Transverse colon (tissue), 4 donors: Measurements from ENCODE around the gene ZNF185. TPM values are rescaled to one million over a fixed set of nuclear protein-coding genes. Genes with fewer than 3 reads are reported as not detected.

Experiments used
- DNase-seq: peaks from one replicate; pipeline ENCODE4 v3.0.0-alpha.2; 2019
- H3K27ac ChIP-seq, 4 donors: fragments of 200-600 bp; sonication (generic); 2 replicates each; pipeline ENCODE4 v1.5.1; 2016 to 2018; ENCODE audit warnings: inconsistent platforms in 4 of 4
- H3K27me3 ChIP-seq: fragments of 200-600 bp; sonication (generic); 2 replicates; pipeline ENCODE4 v1.5.1; 2017; ENCODE audit warnings: inconsistent platforms
- H3K36me3 ChIP-seq, 4 donors: fragments of 200-600 bp; sonication (generic); 2 replicates each; pipeline ENCODE4 v1.5.1; 2017 to 2019; ENCODE audit warnings: inconsistent platforms in 4 of 4
- H3K4me1 ChIP-seq, 4 donors: fragments of 200-600 bp; sonication (generic); 2 replicates each; pipeline ENCODE4 v1.5.1; 2017 to 2020; ENCODE audit warnings: inconsistent platforms in 4 of 4
- H3K4me3 ChIP-seq, 4 donors: fragments of 200-600 bp; sonication (generic); 1 replicate in 1 of 4; 2 replicates in 3 of 4; pipeline versions ENCODE4 v1.5.1 to v1.6.1; 2017 to 2019; ENCODE audit warnings: inconsistent platforms in 4 of 4
- H3K9me3 ChIP-seq, 2 donors: fragments of 200-600 bp; sonication (generic); 2 replicates each; pipeline ENCODE4 v1.5.1; 2017 to 2019; ENCODE audit warnings: inconsistent platforms in 2 of 2
- EP300 ChIP-seq: sonication (generic); formaldehyde crosslinking; IDR thresholded peaks from one replicate; pipeline ENCODE4 v1.6.1; 2017; ENCODE audit warnings: antibody characterized with exemption, low read depth
- POLR2A ChIP-seq: fragments of 450-650 bp; IDR thresholded peaks from one replicate; pipeline ENCODE4 v1.6.1; 2016; ENCODE audit warnings: antibody characterized with exemption, mild to moderate bottlenecking, moderate library complexity
- POLR2AphosphoS5 ChIP-seq, 3 donors: sonication (generic); formaldehyde crosslinking; IDR thresholded peaks; one replicate each; pipeline ENCODE4 v1.6.1; 2016; ENCODE audit warnings: antibody characterized with exemption in 3 of 3
- WGBS, 2 donors: methylation state at CpG; one replicate each; pipeline ENCODE4 v1.1.5; 2018; ENCODE audit warnings: low coverage in 1 of 2; 5-methylcytosine and 5-hydroxymethylcytosine counted together
- in situ Hi-C, 4 donors: fragments of 200-750 bp; cut with MboI; loops; one replicate each; pipeline versions ENCODE4 v1.15.0 to v1.15.1; 2017; ENCODE audit warnings: low sequenced_read_pairs in 3 of 4, low pct_ligation_motif_present in 1 of 4, low pct_unique_long_range_greater_than_20kb in 1 of 4
- intact Hi-C: fragments of 100-400 bp; cut with DNase I; formaldehyde crosslinking; loops from one replicate; pipeline ENCODE4 v1.15.1; 2023; ENCODE audit warnings: low total_unique reads
- total RNA-seq, 4 donors: library from RNA; depleted of rRNA; stranded (reverse); fragments of >200 nt; gene quantifications; one replicate each; pipeline ENCODE4 v1.1.0, GENCODE V29; 2016
- TF ChIP-seq, protein P1 (sequence below), 5 experiments: fragments of 200-600 bp in 3 of 5; fragments of 450-650 bp in 2 of 5; sonication (generic) in 3 of 5; IDR thresholded peaks; 1 replicate in 2 of 5; 2 replicates in 3 of 5; pipeline ENCODE4 v1.5.1; 2016 to 2017; ENCODE audit warnings: antibody characterized with exemption in 5 of 5, inconsistent platforms in 3 of 5, mild to moderate bottlenecking in 2 of 5, moderate library complexity in 1 of 5

The ZNF185 gene
- total RNA-seq, 4 donors from 2014 or later, result 0.40 to 4.1 (median 3.2) TPM; not detected in 1

DNA sequence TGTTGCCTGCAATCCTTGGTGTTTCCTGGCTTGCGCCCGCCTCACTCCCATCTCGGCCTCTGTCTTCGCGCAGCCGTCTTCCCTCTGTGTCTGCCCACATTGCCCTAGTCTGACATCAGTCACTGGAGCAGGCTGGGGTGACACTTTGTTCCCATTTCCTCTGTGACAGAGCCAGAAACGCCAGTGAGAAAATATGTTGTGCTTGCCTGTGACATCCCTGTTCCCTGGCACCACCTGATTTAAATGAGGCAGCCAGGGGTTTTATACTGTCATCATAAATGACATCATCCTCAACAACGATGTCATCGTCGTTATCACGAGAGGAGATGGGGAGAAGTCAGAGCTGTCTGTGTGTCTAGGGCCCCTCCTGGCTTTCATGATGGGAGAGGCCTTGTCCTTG lies 29.1 kb downstream of the ZNF185 start:
- H3K36me3 ChIP-seq, result no peaks in the 10 kb centered on the region
- DNase-seq, result no peak
- intact Hi-C loops, result no loop called here
- no peaks in the 10 kb centered on the region for H3K27me3 ChIP-seq
- no peak overlapping the region for H3K27ac ChIP-seq
- TF ChIP-seq POLR2A (no peak), EP300 (no peak), POLR2AphosphoS5 (IDR thresholded peaks at IDR 0.05) (no peak)
- TF ChIP-seq, protein P1, sequence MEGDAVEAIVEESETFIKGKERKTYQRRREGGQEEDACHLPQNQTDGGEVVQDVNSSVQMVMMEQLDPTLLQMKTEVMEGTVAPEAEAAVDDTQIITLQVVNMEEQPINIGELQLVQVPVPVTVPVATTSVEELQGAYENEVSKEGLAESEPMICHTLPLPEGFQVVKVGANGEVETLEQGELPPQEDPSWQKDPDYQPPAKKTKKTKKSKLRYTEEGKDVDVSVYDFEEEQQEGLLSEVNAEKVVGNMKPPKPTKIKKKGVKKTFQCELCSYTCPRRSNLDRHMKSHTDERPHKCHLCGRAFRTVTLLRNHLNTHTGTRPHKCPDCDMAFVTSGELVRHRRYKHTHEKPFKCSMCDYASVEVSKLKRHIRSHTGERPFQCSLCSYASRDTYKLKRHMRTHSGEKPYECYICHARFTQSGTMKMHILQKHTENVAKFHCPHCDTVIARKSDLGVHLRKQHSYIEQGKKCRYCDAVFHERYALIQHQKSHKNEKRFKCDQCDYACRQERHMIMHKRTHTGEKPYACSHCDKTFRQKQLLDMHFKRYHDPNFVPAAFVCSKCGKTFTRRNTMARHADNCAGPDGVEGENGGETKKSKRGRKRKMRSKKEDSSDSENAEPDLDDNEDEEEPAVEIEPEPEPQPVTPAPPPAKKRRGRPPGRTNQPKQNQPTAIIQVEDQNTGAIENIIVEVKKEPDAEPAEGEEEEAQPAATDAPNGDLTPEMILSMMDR (IDR thresholded peaks at IDR 0.05), result no peak
- H3K4me1 ChIP-seq, result peaks cover 0 to 5% (median 0%) of the 10 kb centered on the region in 4 donors
- H3K4me3 ChIP-seq, result no peak overlapping the region
- in situ Hi-C loops, result no loop called here
- no peaks in the 10 kb centered on the region for H3K9me3 ChIP-seq
- 77 to 100% methylated on average over 1 to 11 of the region's 11 CpGs for WGBS, 2 donors

DNA sequence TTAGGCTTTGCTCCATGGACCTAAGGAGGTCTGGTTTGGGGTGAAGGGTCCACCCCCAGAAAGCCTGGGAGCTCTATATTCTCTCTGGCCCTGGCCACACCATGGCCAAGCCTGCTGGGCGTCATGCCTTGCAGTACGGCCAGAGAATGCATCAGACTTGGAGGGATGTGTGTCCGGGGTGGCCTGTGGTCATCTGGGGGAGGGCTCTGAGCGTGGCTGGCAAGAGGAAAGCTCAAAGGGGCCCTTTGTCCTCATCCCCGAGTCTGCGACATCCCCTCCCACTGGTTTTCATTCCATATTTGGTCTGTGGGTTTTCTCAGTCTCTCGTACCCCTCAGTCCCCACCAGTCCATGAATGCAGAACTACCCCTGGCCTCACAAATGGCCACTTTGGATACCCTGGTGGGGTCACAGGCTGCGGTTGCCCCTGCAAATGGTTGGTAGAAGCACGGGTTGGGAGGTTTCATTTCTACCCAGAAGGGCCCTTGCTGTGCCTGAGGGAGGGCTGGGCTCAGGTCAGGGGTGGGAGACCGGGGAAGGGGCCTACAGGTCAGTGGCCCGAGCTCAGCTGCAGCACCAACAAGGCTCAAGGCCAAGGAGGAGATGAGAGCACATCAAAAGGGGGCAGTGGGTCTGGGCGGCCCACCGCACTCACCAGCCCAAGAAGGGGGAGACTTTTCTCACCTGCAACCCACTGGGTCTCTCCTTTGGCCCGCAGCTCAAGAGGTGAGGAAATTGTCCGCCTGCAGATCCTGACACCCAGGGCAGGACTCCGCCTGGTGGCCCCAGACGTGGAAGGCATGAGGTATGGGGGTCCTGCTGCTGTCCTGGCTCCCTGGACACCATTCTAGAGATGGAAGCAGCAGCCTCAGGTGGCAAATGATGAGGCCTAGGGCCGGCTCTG lies 30.2 kb downstream of the ZNF185 start:
- Histone ChIP-seq H3K27me3 (no peaks in the 10 kb centered on the region), H3K27ac (no peak overlapping the region), H3K4me3 (no peak overlapping the region), H3K36me3 (no peaks in the 10 kb centered on the region), H3K4me1 (peaks cover 0 to 5% (median 0%) of the 10 kb centered on the region in 4 donors), H3K9me3 (no peaks in the 10 kb centered on the region)
- intact Hi-C loops, result no loop called here
- 81% methylated on average over 18 of the region's 18 CpGs; no CpG with 5 or more reads in 1 of the 2 donors for WGBS, 2 donors
- DNase-seq, result no peak
- in situ Hi-C loops, result no loop called here
- no peak for TF ChIP-seq POLR2AphosphoS5 (IDR thresholded peaks at IDR 0.05)
- TF ChIP-seq, protein P1 (IDR thresholded peaks at IDR 0.05), result no peak
- no peak for TF ChIP-seq EP300
- no peak for TF ChIP-seq POLR2A

DNA sequence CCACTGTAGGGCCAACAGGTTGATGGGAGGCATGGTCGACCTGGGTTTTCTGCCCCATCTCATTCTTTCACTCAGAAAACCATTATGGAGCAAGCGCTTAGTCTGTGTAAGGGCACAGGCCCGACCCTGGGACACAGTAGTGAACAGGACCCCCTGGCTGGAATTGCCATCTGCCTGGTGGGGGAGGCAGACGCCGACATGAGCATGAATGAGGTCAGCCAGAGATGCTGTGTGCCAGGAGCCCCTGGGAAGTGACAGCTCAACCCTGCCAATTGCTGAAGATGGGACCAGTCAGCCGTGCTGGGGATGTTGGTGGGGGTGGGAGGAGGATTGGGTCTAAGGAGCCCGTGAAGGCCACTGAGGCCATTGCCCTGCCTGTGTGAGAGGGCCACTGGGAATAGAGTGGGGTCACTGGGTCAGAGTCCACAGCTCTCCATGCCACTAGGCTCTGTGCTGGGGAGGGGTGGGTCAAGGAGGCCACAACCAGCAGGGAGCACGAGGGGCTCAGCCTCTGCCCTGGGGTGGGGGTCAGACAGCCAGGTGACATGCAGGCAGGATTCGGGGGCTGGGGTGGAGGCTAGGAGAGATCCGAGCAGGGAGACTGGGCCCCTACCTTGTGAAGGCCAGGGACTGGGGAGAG lies 31.0 kb downstream of the ZNF185 start:
- WGBS, 2 donors, result 77% methylated on average over 10 of the region's 10 CpGs; no CpG with 5 or more reads in 1 of the 2 donors

DNA sequence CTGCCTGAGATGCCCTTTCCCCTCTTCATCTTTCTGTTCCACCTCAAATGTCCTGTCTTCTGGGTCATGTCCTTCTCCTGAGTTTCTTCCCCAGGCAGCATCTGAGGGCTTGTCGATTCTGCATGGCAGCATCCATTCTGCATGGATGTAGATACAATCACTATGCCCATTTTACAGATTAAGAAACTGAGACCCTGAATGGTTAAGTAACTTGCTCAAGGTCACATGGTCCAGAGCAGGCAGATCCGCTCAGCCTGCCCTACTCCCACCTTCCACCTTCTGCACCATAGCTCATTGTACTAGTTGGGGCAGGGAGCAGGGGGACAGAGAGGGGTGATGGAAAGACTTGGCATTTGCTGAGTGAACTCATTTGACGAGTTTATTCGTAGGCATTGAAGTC lies 32.0 kb downstream of the ZNF185 start:
- DNase-seq, result no peak
- intact Hi-C loops (no loop called here), in situ Hi-C loops (no loop called here)
- H3K36me3 ChIP-seq, result no peaks in the 10 kb centered on the region
- H3K4me1 ChIP-seq, result peaks cover 0 to 5% (median 0%) of the 10 kb centered on the region in 4 donors
- no peak overlapping the region for H3K27ac ChIP-seq
- 76 to 92% methylated on average over 2 to 4 of the region's 4 CpGs for WGBS, 2 donors
- no peak overlapping the region for H3K4me3 ChIP-seq
- H3K27me3 ChIP-seq, result no peaks in the 10 kb centered on the region
- TF ChIP-seq EP300 (no peak), POLR2A (no peak)
- TF ChIP-seq, protein P1 (IDR thresholded peaks at IDR 0.05), result no peak
- H3K9me3 ChIP-seq, result no peaks in the 10 kb centered on the region

More for the DNA sequence above, 31.0 kb downstream of the ZNF185 start:
- peaks cover 0 to 5% (median 0%) of the 10 kb centered on the region in 4 donors for H3K4me1 ChIP-seq
- TF ChIP-seq EP300 (no peak), POLR2AphosphoS5 (IDR thresholded peaks at IDR 0.05) (no peak), POLR2A (no peak)
- TF ChIP-seq, protein P1 (IDR thresholded peaks at IDR 0.05), result no peak
- in situ Hi-C loops (no loop called here), intact Hi-C loops (no loop called here)
- no peak overlapping the region for H3K4me3 ChIP-seq
- DNase-seq, result no peak
- no peaks in the 10 kb centered on the region for H3K36me3 ChIP-seq
- H3K9me3 ChIP-seq, result no peaks in the 10 kb centered on the region
- H3K27ac ChIP-seq, result no peak overlapping the region
- no peaks in the 10 kb centered on the region for H3K27me3 ChIP-seq
